ENCODE data around the gene SLC35D2.

GRCh38 chr9:96383165-96383942 lies at the start of gene SLC35D2:
- TF ChIP-seq, protein P1, sequence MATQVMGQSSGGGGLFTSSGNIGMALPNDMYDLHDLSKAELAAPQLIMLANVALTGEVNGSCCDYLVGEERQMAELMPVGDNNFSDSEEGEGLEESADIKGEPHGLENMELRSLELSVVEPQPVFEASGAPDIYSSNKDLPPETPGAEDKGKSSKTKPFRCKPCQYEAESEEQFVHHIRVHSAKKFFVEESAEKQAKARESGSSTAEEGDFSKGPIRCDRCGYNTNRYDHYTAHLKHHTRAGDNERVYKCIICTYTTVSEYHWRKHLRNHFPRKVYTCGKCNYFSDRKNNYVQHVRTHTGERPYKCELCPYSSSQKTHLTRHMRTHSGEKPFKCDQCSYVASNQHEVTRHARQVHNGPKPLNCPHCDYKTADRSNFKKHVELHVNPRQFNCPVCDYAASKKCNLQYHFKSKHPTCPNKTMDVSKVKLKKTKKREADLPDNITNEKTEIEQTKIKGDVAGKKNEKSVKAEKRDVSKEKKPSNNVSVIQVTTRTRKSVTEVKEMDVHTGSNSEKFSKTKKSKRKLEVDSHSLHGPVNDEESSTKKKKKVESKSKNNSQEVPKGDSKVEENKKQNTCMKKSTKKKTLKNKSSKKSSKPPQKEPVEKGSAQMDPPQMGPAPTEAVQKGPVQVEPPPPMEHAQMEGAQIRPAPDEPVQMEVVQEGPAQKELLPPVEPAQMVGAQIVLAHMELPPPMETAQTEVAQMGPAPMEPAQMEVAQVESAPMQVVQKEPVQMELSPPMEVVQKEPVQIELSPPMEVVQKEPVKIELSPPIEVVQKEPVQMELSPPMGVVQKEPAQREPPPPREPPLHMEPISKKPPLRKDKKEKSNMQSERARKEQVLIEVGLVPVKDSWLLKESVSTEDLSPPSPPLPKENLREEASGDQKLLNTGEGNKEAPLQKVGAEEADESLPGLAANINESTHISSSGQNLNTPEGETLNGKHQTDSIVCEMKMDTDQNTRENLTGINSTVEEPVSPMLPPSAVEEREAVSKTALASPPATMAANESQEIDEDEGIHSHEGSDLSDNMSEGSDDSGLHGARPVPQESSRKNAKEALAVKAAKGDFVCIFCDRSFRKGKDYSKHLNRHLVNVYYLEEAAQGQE (IDR thresholded peaks at IDR 0.05; ENCODE audit: insufficient read depth in 1 of 2, low read depth in 2 of 2, low read length in 2 of 2): no peak
- TF ChIP-seq TAF1 (IDR thresholded peaks at IDR 0.05; ENCODE audit: borderline replicate concordance, insufficient read depth, low read length): no peak; the same call in 1 of the 2 replicates
- peak; percentile 56; the same call in 1 of the 2 replicates for TF ChIP-seq POLR2AphosphoS5 (IDR thresholded peaks at IDR 0.05; ENCODE audit: low read depth, low read length)
- no peak for TF ChIP-seq SIN3A (IDR thresholded peaks at IDR 0.05; ENCODE audit: borderline replicate concordance, insufficient read depth, low read length)

Measured in PFSK-1 (cell line).